GM12891 (cell line): ENCODE data around the gene NVL.

Experiments used
- DNase-seq: peaks from one replicate; pipeline ENCODE4 v3.0.0; 2011; ENCODE audit warnings: low spot score; ENCODE audit not compliant: insufficient read length
- FAIRE-seq: peaks from 2 replicates; lab custom pipeline; 2011; peaks lifted over from hg19 to GRCh38; lab: Jason Lieb, UNC
- PAX5 ChIP-seq: IDR thresholded peaks from 2 replicates; pipeline ENCODE4 v1.6.1; 2011; ENCODE audit warnings: low read length, moderate library complexity, mild to moderate bottlenecking; ENCODE audit not compliant: insufficient read depth, severe bottlenecking
- POLR2A ChIP-seq: IDR thresholded peaks from 2 replicates; pipeline ENCODE4 v1.6.1; 2011; ENCODE audit warnings: low read depth, low read length, control low read depth
- POLR2AphosphoS5 ChIP-seq: IDR thresholded peaks from 2 replicates; pipeline ENCODE4 v1.6.1; 2011; ENCODE audit warnings: low read depth, low read length, control low read depth
- POU2F2 ChIP-seq: IDR thresholded peaks from 2 replicates; pipeline ENCODE4 v1.6.1; 2011; ENCODE audit warnings: low read depth, mild to moderate bottlenecking, control low read depth, low read length, moderate library complexity
- SPI1 ChIP-seq: IDR thresholded peaks from 2 replicates; pipeline ENCODE4 v1.6.1; 2011; ENCODE audit warnings: low read depth, low read length, control low read depth
- TAF1 ChIP-seq: IDR thresholded peaks from 2 replicates; pipeline ENCODE4 v1.6.1; 2011; ENCODE audit warnings: low read depth, low read length, control low read depth

Gene NVL

GRCh38 chr1:224262373-224263054 is 67.5 kb downstream of the NVL start:
- DNase-seq (no peak), FAIRE-seq (no peak)
- TF ChIP-seq PAX5 (no peak), POLR2AphosphoS5 (no peak), TAF1 (no peak)

GRCh38 chr1:224259986-224260385 is 70.0 kb downstream of the NVL start:
- FAIRE-seq (no peak), DNase-seq (no peak)
- TF ChIP-seq TAF1 = no peak
- no peak for TF ChIP-seq PAX5

DNA sequence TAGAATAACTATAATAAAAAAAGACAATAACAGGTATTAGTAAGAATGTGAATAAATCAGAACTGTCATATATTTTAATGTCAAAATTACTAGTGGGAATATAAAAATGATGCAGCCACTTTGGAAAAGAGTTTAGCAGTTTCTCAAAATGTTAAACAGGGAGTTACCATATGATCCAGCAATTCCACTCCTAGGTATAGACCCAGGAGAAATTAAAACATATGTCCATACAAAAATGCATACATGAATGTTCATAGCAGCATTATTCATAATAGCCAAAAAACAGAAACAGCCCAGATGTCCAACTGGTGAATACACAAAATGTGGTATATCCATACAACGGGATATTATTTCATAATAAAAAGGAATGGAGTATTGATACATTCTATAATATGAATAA is 71.6 kb downstream of the NVL start:
- FAIRE-seq (no peak), DNase-seq (no peak)
- TF ChIP-seq POLR2AphosphoS5 (no peak), SPI1 (no peak), POU2F2 (no peak), TAF1 (no peak)

- FAIRE-seq (no peak), DNase-seq (no peak)
- TF ChIP-seq POU2F2 = no peak
- TF ChIP-seq TAF1 = no peak
Observed at GRCh38 chr1:224256640-224257039, 73.3 kb downstream of the NVL start.

GRCh38 chr1:224253721-224254120 is 76.3 kb downstream of the NVL start:
- FAIRE-seq = no peak

DNA sequence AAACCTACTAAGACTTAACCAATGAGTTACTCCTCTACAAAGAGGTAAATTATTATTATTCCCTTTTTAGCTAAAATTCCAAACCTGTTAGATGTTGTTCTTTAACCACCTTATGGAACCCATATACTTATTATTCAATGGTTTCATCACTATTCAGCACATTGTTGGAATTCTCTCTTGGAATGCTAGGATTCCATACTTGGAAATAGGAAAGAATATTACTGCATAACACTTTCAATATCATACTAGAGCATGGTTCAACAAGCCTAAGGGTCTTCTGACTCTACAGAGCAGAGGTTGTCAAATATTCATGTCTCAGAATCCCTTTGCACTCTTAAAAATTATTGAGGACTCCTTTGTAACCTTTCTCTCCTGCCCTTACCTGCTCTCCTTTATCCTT is 77.5 kb downstream of the NVL start:
- DNase-seq (no peak), FAIRE-seq (no peak)
- TF ChIP-seq SPI1 (no peak), POLR2A (no peak), PAX5 (no peak), TAF1 (no peak), POLR2AphosphoS5 (no peak), POU2F2 (no peak)

More at GRCh38 chr1:224253721-224254120, 76.3 kb downstream of the NVL start:
- DNase-seq = no peak
- no peak for TF ChIP-seq SPI1
- no peak for TF ChIP-seq PAX5
- TF ChIP-seq TAF1 = no peak
- no peak for TF ChIP-seq POU2F2
- no peak for TF ChIP-seq POLR2AphosphoS5
- no peak for TF ChIP-seq POLR2A

- DNase-seq (no peak), FAIRE-seq (no peak)
- no peak for TF ChIP-seq POLR2AphosphoS5
- TF ChIP-seq TAF1 = no peak
- TF ChIP-seq POU2F2 = no peak
- TF ChIP-seq SPI1 = no peak
- TF ChIP-seq PAX5 = no peak
- no peak for TF ChIP-seq POLR2A
Observed at GRCh38 chr1:224251741-224252146, 78.2 kb downstream of the NVL start.

DNA sequence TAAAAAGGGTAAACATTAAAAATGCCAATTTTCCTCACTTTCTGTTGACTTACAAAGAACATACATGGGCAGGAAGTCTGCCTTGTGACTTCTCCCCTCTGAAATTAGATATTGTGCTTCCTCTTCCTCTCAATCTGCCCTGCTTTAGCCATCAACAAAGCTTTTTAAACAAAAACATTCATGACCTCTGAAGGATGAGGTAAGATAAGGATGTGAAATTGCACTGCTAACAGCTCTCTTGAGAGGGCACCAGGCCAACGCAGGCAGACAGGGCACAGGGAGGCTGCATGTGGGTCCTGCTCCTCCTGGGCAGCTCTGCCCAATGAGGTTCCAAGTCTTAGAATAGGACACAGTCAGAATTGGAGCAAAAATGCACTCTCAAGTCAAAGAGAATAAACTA is 84.8 kb downstream of the NVL start:
- peak; percentile 35 for FAIRE-seq
- DNase-seq = peak; percentile 12
- TF ChIP-seq POU2F2 (no peak), SPI1 (peak; percentile 56)

GRCh38 chr1:224238756-224239155 is 91.2 kb downstream of the NVL start:
- TF ChIP-seq POU2F2 = no peak
- FAIRE-seq = no peak

DNA sequence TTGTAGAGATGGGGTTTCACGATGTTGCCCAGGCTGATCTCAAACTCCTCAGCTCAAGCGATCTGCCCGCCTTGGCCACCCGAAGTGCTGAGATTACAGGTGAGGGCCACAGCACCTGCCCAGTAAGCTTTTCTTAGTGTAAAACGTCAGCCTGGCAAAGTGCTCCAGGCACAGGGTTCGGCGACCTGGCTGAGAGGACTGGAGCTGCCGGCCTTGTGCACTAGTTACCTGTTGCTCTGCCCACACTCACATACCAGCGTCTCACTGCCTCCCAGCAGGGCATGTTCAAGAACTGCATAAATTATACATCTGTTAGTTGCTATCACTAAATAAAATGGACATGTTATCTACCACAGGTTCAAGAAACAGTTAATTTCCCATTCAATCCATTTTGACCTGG is 91.8 kb downstream of the NVL start:
- TF ChIP-seq PAX5 (no peak), POLR2A (no peak), POU2F2 (no peak), POLR2AphosphoS5 (no peak), SPI1 (no peak), TAF1 (no peak)
- FAIRE-seq = no peak
- no peak for DNase-seq

More at GRCh38 chr1:224238756-224239155, 91.2 kb downstream of the NVL start:
- DNase-seq = no peak

GRCh38 chr1:224237119-224237881 is 92.7 kb downstream of the NVL start:
- no peak for TF ChIP-seq POU2F2
- no peak for DNase-seq
- FAIRE-seq = no peak
